GM12875 (cell line): ENCODE data around the gene ZDHHC7.

Source experiments
- H3K4me3 ChIP-seq: one replicate; pipeline ENCODE4 v1.5.1; 2011; ENCODE audit warnings: low read depth, low read length, control low read depth
- CTCF ChIP-seq: IDR thresholded peaks from 2 replicates; pipeline ENCODE4 v1.5.1; 2011; ENCODE audit warnings: low read depth, mild to moderate bottlenecking, control low read depth, inconsistent platforms, low read length, moderate library complexity, borderline replicate concordance; ENCODE audit not compliant: insufficient read depth

ZDHHC7 gene

GRCh38 chr16:85003076-85003475 lies 8.3 kb downstream of the ZDHHC7 start:
- TF ChIP-seq CTCF: no peak
- H3K4me3 ChIP-seq: no peak overlapping the region

- no peak for TF ChIP-seq CTCF
- no peak overlapping the region for H3K4me3 ChIP-seq
Measured at GRCh38 chr16:85002608-85003007, 8.7 kb downstream of the ZDHHC7 start.

- TF ChIP-seq CTCF: no peak
- H3K4me3 ChIP-seq: no peak overlapping the region
Measured at GRCh38 chr16:85002099-85002541, 9.2 kb downstream of the ZDHHC7 start.

- TF ChIP-seq CTCF: no peak
- H3K4me3 ChIP-seq: no peak overlapping the region
Measured at GRCh38 chr16:84999857-85000480, 11.4 kb downstream of the ZDHHC7 start.

- TF ChIP-seq CTCF: no peak
- H3K4me3 ChIP-seq: no peak overlapping the region
Measured at GRCh38 chr16:84999200-84999599, 12.1 kb downstream of the ZDHHC7 start.

- no peak for TF ChIP-seq CTCF
- H3K4me3 ChIP-seq: no peak overlapping the region
Measured at GRCh38 chr16:84996365-84996764, 15.0 kb downstream of the ZDHHC7 start.

GRCh38 chr16:84995663-84996062 lies 15.7 kb downstream of the ZDHHC7 start:
- TF ChIP-seq CTCF: no peak

More at GRCh38 chr16:84995663-84996062, 15.7 kb downstream of the ZDHHC7 start:
- no peak overlapping the region for H3K4me3 ChIP-seq
